CD4-positive, alpha-beta T cell treated with Interleukin-2 at 100 ng/mL for 4 hours (primary cell): ENCODE data around the gene SRGN.

ENCODE experiments used
- DNase-seq: peaks from one replicate; pipeline ENCODE4 v3.0.0-alpha.2; 2020; ENCODE audit warnings: low spot score

Gene SRGN

DNA sequence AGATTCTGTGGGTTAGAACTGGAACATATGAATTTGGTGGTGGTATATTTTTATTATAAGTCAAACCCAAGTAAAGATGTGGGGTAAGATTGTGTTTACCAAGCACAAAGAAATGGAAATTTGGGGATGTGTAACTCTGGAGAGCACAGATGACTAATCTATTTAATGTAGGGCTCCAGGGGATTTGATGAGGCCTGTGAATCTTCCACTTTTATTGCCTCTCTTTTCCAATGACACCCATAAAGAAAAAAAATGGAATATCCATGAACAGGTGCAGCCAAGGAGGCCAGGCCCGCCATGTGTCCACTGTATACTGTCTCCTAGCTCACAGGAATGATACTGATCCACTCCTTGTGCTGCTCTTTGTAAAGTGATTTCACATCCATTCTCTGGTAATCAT lies 2.8 kb downstream of the SRGN start:
- DNase-seq: no peak

DNA sequence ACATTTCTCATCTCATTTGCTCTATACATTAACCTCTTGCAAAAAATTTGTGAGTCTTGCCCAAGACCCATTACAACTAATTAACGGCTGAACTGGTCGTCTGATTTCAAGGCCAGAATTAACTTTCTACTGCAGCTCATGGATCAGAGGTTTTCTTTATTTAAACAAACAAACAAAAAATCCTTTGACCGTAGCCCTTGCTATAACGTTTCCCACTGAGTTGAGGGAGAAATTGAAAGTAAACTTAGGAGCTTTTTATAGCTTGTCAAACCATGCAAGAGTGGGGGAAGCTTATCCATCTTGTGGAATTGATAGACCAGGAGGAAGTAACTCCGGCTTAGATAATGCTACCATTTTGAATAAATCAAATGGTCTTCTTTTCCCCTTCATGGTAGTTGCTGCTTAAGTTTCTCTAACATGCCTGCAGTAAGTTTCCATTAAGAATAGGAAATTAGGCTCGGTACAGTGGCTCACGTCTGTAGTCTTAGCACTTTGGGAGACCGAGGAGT lies 3.3 kb downstream of the SRGN start:
- DNase-seq: no peak

DNA sequence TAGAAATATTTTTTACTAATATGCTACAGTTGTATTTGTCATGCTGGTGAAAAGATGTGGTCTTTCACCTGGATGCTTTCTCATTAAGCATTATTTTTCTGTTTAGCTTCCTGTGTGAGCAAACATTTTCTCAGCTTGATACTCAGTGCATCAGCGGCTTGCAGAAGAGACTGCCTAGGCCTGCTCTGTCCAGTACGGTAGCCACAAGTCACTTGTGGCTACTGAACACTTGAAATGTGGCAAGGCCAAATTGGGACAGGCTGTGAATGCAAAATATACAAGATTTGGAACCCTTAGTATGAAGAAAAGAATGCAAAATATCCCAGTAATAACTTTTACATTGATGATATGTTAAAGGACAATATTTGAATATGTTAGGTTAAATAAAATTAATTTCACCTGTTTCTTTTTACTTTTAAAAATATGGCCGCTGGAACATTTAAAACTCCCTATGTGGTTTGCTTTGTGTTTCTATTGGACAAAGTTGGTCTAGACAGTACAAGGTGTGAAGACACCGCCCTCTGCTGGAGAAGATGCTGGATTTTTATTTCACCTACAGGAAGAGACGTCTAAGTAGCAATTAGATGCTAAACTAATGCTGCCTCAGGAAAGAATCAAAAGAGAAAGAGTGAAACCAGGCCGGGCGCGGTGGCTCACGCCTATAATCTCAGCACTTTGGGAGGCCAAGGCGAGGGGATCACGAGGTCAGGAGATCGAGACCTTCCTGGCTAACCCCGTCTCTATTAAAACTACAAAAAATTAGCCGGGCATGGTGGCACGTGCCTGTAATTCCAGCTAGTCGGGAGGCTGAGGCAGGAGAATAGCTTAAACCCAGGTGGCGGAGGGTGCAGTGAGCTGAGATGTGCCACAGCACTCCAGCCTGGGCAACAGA lies 5.3 kb downstream of the SRGN start:
- DNase-seq: peak; percentile 94

DNA sequence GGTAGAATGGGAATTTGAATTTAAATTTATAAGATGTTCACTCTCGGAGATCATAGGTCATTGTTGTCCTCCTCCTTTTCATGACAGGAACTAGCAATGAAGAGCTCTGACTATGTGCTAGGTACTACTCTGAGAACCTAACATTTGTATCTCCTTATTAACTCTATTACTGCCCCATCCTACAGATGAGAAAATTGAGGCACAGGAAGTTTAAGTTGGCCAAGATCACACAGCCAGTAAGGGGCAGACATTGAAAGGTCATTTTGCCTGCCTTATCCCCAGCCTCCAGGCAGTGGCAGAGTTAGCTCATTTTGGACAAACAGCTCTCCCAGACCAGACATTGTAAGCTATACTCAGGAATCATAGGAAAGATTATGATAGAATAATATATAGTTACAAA lies 6.0 kb downstream of the SRGN start:
- no peak for DNase-seq

DNA sequence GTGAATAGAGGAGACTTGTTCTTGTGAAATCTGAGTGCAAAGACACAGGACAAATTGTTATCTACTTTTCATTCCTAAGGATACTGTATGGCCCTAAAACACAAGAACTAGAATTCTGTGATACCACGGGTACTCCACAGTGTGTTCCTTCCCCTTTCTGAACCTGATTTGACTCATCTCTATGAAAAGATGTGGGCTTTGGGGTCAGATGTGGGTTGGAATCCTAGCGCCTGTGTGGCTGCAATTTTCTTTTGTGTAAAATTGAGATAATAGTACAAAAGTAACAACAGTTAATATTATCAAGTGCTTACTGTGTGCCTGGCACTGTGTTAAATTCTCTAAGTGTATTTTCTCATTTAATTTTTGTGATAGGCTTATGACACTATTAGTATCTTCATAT lies 8.1 kb downstream of the SRGN start:
- DNase-seq: no peak

DNA sequence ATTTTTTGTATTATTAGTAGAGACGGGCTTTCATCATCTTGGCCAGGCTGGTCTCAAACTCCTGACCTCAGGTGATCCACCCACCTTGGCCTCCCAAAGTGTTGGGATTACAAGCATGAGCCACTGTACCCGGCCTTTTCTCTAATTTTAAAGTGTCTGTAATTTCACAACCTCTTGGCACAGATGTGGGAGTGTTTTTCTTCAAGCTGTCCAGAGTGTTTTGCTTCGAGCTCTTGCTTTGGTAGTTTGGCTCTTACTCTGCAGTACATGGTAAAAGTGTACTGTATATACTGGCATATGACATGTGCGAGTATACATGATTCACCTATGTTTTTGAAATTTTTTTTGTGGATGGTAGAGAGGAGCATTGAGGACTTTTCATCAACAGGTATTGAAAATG lies 9.8 kb downstream of the SRGN start:
- no peak for DNase-seq

DNA sequence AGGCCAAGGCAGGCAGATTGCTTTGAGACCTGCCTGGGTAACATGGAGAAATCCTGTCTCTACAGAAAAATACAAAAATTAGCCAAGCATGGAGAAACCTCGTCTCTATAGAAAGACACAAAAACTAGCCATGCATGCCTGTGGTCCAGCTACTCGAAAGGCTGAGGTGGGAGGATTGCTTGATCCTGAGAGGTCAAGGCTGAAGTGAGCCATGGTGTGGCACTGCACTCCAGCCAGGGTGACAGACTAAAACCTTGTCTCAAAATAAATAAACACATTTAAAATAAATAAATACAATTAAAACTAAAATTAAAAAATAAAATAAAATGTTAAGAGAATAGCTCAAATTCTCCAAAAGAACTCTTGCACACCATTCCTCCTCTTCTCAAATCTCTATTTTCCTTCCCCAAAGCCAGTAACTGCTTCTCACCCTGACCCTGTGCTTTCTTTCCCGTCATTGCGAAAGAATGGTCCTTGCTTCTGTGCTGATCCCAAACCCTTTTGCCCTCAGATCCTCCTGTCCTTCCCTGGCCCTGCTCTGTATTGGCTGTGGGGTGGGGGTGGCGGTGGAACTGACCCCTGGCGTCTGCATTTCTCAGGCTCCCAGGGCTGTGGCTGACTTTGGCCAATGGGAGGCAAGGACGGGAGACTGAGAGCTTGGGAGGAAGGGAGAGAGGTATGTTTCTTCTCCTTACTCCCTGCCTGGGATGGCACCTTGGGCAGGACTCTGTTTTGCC lies 12.4 kb downstream of the SRGN start:
- DNase-seq: no peak

DNA sequence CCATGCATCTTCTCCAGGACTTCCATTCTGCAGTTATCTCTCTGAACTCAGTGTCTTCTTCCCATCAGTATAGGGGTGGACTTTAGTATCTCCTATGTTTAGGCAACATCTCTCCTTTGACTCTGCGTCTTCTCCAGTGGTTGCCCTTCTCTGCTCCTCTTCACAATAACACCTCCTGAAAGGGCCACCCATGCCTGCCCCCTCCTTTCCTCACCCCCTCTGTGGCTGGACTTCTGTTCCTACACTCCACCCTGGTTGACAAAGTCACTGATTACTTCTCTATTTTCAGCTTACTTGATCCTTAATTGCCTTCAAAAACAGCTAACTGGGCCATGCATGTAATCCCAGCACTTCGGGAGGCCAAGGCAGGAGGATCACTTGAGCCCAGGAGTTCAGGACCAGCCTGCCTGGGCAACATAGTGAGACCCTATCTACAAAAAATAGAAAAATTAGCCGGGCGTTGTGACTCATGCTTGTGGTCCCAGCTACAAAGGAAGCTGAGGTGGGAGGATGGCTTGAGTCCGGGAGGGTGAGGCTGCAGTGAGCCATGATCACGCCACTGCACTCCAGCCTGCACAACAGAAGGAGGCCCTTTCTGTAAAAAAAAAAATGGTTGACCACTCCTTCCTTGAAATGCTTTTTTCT lies 13.7 kb downstream of the SRGN start:
- DNase-seq: peak; percentile 42

DNA sequence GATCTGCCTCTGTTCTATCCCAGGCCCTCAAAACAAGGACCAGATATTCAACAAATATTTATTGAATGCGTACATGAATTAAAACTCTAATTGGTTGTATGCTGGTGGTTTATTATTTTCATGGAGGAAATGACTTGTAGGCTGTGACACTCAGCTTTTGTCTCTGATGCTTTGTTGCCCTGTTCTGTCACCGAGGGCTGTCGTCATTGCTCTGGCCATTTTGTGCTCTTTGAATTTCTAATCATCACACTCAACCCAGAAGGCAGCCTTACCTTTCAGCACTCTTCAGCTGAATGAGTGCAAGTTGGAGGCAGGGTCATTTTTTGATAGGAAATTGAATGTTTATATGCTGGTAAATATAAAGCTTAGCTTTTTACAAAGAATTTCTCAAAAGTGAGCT lies 14.5 kb downstream of the SRGN start:
- DNase-seq: no peak

DNA sequence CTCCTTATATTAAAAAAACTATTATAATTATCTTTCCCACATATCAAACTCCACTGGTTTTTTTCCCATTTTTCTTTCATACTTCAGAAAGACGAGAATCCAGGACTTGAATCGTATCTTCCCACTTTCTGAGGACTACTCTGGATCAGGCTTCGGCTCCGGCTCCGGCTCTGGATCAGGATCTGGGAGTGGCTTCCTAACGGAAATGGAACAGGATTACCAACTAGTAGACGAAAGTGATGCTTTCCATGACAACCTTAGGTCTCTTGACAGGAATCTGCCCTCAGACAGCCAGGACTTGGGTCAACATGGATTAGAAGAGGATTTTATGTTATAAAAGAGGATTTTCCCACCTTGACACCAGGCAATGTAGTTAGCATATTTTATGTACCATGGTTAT lies 15.9 kb downstream of the SRGN start:
- no peak for DNase-seq

DNA sequence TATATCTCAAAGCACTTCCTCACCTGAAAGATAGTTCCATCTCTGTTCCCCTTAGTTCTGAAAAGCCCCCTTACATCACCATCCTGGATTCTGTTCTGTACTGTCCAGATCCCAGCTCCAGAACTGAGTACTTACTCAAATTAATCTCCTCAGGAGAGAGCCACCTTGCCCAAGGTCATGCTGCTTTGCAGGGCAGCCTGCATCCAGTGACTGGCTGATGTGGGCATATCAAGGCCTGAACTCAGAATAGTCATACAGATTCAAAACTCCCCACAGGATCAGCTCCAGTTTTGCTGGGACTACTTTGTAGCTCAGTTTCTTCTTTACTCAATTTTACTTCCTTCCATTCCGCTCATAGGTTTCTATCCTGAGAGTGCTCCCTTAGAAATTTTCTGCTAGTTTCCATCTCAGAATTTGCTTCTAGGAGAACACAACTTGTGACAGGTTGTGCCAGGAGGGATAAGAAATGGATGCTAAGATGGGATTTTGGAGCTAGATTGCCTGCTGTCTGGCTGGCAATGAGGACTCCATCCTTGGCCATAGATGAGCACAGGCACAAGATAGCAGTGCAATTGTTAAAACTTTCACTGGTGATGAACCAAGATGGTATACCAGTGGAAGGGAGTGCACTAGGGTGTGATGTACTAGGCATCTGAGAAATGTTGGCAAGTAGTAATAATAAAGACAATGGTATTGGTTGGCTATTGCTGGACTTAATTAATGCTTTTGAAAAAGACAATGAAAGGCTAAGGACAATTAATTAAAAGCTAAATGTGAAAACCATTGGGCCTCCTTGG lies 17.3 kb downstream of the SRGN start:
- no peak for DNase-seq

DNA sequence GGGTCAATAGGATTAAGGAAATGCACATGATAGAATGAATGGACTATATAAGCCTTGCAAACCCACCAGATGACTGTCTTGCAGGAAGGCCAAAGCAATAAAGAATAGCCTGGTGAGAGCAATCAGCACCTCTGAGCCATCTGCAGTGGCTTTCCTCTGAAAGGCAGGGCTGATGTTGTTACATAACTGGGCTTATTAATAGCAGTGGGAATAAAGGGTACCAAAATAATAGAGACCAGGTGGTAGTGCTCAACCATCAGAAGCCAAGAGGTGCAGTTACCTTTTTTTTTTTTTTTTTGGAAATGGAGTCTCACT lies 19.2 kb downstream of the SRGN start:
- no peak for DNase-seq

DNA sequence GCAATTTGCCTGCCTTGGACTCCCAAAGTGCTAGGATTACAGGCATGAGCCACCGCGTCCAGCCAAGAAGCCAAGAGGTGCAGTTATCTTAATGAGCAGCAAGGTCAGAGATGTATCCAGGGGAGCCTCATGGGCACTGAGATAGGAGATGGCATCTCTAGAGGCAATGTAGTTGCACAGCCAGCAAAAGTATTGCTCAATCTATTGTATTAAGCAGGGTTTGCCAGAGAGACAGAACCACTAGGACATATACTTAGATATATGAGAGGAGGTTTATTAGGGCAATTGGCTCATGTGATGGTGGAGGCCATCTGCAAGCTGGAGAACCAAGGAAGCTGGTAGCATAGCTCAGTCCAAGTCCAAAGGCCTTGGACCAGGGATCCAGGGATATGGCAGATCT lies 19.8 kb downstream of the SRGN start:
- DNase-seq: no peak

DNA sequence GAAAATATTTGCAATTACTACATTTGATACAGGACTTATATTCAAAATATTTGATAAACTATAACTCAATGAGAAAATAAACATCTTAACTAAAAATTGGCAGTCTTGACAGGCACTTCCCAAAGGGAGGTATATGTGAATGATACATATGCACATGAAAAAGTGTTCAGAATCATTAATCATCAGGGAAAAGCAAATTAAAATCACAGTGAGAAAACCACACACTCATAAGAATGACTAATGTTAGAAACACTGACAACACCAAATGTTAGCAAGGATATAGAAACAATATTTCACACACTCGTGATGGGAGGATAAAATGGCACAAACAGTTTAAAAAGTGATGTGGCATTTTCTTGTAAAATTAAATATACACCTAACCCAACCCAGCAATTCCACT lies 32.0 kb downstream of the SRGN start:
- DNase-seq: no peak

DNA sequence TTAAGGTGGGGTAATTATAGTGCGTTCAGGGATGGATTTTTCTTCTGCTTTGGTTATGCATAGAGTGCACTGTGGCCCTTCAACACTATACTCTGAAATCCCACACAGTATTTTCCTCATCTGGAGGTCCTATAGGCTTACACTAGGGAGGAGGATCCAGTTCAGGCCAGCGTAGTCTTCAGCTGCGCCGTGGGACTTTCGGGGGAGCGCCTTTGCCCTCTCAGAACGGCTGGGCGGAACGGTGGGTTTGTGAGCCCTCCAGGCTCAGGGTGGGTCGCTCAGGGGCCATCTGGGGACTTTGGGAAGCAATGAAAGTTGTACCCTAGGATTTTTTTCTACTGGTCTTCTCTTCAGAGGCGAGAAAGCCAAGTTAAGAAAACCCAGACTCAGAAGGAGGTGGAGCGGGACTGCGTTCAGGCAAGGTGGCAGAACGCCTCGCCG lies 35.4 kb downstream of the SRGN start:
- no peak for DNase-seq

DNA sequence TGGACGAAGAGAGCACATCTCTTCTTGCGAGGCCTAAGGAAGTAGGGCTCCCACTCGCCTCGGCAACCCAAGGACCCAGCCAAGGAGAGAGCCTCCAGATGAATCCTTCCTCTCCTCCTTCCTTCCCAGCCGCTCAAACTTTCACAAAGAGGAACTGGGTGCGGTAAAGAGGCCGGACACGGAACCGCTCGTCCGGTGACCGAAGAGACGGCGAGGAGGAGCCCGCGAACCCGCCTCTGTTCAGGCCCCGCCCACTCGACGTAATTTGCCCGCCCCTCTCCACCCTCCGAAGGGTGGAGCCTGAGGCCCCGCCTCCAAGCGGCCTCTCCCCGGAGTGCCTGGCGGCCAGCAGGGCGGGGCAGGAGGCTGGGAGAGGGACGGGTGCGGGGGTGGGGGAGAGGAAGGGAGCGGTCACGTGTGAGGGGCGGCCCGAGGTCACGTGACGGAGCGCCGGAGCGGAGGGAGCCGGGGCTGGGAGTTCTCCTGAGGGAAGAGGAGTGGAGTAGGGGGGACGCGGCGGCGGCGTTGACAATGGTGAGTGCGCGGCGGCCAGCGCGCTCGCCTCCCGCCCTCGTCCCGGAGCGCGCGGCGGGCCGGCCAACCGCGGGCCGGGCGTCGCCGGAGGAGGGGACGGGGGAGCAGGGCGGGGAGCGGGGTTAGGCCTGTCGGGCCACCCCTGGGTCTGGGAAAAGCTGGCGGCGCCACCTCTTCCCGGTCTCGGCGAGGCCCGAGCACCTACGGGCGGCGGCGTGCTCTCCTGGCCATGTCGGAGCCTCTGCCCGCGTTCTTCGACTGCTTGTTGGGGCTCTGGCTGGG lies 36.1 kb downstream of the SRGN start, which contains the start of gene VPS26A:
TSS of gene VPS26A (plus strand) at position 432 of the 816 bp plus-strand sequence. CDS start at position 532, 100 bp downstream.
- peak; percentile 97 for DNase-seq

DNA sequence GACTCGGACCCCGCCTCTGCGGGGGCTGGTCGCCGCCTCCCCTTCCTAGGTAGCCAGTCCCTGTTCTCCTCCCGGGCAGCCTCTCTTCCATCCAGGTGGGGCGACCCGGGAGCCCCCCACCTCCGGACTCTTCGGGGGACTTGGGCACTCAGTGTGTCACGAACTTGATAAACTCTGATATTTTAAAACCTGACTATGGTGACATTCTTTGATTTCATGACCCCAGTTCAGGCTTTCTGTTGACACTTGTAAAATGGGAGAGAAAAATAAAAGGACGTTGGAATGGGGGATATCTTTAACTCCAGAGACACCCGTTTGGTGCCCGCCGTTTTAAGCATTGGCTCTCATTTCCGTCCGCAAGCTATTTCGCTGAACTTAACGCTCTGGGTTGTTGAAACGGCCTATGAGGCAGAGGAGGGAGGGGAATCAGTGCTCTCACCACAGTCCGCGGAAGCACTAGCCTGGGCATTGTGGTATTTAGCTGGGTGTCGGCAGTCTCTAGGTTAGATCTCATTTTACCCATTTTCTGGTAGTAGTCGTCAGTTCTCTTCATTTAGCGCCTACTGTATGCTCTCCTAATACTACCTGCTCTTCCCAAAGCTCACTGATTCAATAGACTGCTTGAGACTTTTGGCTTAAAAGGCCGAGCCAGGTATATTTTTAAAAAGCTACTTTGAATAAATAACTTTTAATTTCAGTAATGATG lies 36.8 kb downstream of the SRGN start:
- peak; percentile 71 for DNase-seq

DNA sequence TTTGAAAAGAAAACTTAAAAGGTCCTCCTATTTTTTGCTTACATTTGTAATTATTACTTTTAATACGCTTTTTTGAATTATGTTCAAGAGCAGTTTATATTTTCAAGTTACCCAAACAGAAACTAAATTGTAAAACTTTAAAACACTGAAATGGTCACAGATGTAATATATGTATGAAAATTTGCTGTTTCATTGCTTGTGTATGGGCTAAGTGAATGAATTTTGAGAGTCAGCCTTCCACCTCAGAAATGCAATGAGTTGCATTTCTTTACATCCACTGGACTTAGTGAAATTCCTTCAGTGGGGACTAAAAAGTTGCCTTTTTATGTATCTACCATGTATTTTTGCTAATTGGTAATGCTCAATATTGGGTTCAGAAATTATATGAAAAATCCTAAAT lies 37.7 kb downstream of the SRGN start:
- no peak for DNase-seq

DNA sequence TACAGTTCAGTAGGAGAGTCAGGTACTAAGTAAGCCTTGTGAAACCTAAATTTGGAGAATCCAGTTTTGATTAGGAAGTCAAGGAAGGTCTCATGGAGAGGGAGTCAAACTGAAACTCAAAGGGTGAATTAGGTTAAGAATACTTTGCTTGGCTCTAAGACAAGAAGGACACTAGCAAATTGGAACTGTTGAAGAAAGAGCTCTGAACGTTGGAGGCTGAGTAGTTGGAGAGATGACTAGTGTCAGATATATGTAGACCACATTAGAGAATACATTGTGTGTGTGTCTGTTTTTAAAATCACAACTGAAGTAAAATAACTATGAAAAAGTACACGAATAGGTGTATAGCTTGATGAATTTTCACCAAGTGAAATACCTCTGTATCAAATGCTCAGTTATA lies 42.3 kb downstream of the SRGN start:
- DNase-seq: no peak

DNA sequence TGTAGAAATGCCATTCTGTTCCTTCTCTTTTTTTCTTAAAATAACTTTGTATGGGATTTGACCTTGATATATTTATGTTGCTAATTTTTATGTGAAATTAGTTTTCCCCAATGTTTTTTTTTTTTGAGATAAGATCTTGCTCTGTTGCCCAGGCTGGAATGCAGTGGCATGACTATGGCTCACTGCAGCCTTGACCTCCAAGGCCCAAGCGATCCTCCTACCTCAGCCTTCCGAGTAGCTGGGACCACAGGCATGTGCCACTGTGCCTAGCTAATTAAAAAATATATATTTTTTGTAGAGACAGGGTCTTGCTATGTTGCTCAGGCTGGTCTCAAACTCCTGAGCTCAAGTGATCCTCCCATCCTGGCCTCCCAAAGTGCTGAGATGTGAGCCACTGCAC lies 52.1 kb downstream of the SRGN start:
- DNase-seq: no peak
